ENCODE measurements around the gene PRPF38A.

PRPF38A gene

DNA sequence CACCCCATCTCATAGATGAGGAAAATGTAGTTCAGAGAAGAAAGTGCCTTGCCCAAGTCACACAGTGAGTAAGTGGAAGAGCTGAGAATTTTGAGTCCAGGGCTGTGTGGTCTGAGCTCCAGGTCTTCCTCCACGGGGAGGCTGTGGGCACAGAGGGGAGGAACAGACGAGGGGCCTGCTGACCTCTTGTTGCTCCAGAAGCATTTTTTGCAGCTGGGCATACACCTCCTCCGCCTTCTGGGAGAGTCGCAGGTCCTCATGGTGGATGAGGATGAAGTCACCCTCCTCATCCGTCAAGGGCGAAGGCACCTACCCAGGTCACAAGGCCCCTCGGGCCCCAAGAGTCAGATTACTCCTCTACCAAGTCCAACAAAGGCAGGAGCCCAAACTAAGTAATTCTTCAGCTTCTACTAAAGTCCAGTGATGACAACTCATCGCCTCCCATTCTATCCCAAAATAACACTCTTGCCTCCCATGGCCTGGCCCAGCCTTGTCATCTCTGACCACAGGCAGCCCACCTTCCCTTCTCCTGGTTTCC, 47.5 kb upstream of the PRPF38A start:
- Histone ChIP-seq H3K27ac (replicated peaks) (no peak overlapping the region), H3K27me3 (ENCODE audit: insufficient read depth, poor library complexity, severe bottlenecking) (no peaks in the 10 kb centered on the region), H3K4me3 (replicated peaks; ENCODE audit: insufficient read depth, low read length) (no peak overlapping the region)
- DNase-seq (ENCODE audit: low read depth in 1 of 2, low spot score in 1 of 2), result no peak
- no peak for TF ChIP-seq POLR2AphosphoS5 (IDR thresholded peaks at IDR 0.05; ENCODE audit: low read depth)
- TF ChIP-seq, protein P1, sequence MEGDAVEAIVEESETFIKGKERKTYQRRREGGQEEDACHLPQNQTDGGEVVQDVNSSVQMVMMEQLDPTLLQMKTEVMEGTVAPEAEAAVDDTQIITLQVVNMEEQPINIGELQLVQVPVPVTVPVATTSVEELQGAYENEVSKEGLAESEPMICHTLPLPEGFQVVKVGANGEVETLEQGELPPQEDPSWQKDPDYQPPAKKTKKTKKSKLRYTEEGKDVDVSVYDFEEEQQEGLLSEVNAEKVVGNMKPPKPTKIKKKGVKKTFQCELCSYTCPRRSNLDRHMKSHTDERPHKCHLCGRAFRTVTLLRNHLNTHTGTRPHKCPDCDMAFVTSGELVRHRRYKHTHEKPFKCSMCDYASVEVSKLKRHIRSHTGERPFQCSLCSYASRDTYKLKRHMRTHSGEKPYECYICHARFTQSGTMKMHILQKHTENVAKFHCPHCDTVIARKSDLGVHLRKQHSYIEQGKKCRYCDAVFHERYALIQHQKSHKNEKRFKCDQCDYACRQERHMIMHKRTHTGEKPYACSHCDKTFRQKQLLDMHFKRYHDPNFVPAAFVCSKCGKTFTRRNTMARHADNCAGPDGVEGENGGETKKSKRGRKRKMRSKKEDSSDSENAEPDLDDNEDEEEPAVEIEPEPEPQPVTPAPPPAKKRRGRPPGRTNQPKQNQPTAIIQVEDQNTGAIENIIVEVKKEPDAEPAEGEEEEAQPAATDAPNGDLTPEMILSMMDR (IDR thresholded peaks at IDR 0.05; ENCODE audit: insufficient read depth, low read length), result no peak
- TF ChIP-seq GABPA (IDR thresholded peaks at IDR 0.05; ENCODE audit: low read depth), result no peak
- TF ChIP-seq SPI1 (IDR thresholded peaks at IDR 0.05; ENCODE audit: borderline replicate concordance, low read depth), result no peak
- TF ChIP-seq, protein P2, sequence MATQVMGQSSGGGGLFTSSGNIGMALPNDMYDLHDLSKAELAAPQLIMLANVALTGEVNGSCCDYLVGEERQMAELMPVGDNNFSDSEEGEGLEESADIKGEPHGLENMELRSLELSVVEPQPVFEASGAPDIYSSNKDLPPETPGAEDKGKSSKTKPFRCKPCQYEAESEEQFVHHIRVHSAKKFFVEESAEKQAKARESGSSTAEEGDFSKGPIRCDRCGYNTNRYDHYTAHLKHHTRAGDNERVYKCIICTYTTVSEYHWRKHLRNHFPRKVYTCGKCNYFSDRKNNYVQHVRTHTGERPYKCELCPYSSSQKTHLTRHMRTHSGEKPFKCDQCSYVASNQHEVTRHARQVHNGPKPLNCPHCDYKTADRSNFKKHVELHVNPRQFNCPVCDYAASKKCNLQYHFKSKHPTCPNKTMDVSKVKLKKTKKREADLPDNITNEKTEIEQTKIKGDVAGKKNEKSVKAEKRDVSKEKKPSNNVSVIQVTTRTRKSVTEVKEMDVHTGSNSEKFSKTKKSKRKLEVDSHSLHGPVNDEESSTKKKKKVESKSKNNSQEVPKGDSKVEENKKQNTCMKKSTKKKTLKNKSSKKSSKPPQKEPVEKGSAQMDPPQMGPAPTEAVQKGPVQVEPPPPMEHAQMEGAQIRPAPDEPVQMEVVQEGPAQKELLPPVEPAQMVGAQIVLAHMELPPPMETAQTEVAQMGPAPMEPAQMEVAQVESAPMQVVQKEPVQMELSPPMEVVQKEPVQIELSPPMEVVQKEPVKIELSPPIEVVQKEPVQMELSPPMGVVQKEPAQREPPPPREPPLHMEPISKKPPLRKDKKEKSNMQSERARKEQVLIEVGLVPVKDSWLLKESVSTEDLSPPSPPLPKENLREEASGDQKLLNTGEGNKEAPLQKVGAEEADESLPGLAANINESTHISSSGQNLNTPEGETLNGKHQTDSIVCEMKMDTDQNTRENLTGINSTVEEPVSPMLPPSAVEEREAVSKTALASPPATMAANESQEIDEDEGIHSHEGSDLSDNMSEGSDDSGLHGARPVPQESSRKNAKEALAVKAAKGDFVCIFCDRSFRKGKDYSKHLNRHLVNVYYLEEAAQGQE (IDR thresholded peaks at IDR 0.05; ENCODE audit: insufficient replicate concordance, low read depth), result no peak

DNA sequence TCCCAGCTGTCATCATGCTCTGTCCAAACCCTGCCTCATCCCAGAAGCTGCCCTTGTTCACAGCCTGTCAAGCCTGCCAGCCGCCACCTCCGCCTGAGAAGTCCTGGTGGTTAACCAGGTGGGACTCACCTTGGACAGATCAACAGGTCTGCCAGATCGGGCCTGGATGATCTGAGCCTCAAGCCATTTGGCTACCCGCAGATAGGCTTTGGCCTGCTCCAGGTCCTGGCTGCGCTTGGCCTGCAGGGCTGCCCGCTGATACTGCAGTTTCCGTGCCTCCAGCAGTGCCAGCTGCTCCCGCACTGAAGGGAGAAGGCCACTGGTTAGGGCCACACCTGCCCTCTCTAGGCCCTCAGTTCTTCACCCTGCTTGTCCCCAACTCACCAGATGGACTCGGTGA, 47.0 kb upstream of the PRPF38A start:
- Histone ChIP-seq H3K27me3 (ENCODE audit: insufficient read depth, poor library complexity, severe bottlenecking) (no peaks in the 10 kb centered on the region), H3K27ac (replicated peaks) (no peak overlapping the region), H3K4me3 (replicated peaks; ENCODE audit: insufficient read depth, low read length) (no peak overlapping the region)
- TF ChIP-seq GABPA (IDR thresholded peaks at IDR 0.05; ENCODE audit: low read depth) (no peak), POLR2AphosphoS5 (IDR thresholded peaks at IDR 0.05; ENCODE audit: low read depth) (no peak), SPI1 (IDR thresholded peaks at IDR 0.05; ENCODE audit: borderline replicate concordance, low read depth) (no peak)
- TF ChIP-seq, protein P2 (IDR thresholded peaks at IDR 0.05; ENCODE audit: insufficient replicate concordance, low read depth), result no peak
- TF ChIP-seq, protein P1 (IDR thresholded peaks at IDR 0.05; ENCODE audit: insufficient read depth, low read length), result no peak
- no peak for DNase-seq (ENCODE audit: low read depth in 1 of 2, low spot score in 1 of 2)

DNA sequence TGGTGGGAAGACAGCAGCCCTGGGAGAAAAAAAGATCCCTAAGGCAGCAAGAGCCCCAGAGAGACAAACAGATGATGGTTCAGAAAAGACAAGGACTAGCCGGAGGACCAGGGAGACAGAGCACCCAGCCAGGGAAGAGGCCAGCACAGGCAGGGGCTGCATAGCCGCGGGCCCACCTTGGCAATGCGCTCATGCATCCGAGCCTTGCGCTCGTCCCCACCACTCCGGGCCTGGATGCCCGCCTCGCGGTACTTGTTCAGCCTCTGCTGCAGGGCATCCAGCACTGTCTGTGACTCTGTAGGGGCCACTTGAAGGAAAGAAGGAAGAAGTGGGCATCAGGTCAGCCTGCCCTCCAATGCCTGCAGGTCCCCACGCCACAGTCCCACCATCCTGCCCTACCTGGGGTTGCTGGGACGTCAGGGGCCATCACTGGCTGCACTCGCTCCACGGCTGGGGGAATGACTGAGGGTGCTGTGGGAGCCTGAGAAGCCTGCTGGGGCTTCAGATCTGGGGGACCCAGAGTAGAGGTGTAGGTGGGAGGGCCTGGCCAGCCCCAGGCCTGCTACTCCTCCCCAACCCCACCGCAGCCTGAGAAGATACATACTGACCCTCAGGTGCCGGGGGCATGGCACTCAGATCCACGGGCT, 45.4 kb upstream of the PRPF38A start:
- no peak overlapping the region for H3K4me3 ChIP-seq (replicated peaks; ENCODE audit: insufficient read depth, low read length)

More for the DNA sequence above, 45.4 kb upstream of the PRPF38A start:
- no peak overlapping the region for H3K27ac ChIP-seq (replicated peaks)
- no peak for DNase-seq (ENCODE audit: low read depth in 1 of 2, low spot score in 1 of 2)
- H3K27me3 ChIP-seq (ENCODE audit: insufficient read depth, poor library complexity, severe bottlenecking), result no peaks in the 10 kb centered on the region
- TF ChIP-seq POLR2AphosphoS5 (IDR thresholded peaks at IDR 0.05; ENCODE audit: low read depth) (no peak), SPI1 (IDR thresholded peaks at IDR 0.05; ENCODE audit: borderline replicate concordance, low read depth) (no peak), GABPA (IDR thresholded peaks at IDR 0.05; ENCODE audit: low read depth) (no peak)
- TF ChIP-seq, protein P2 (IDR thresholded peaks at IDR 0.05; ENCODE audit: insufficient replicate concordance, low read depth), result no peak
- TF ChIP-seq, protein P1 (IDR thresholded peaks at IDR 0.05; ENCODE audit: insufficient read depth, low read length), result no peak
